T-helper 2 cell treated with Interferon-gamma antibody and Interleukin-4, amounts not matched to agents 5 μg/mL and 100 μg/mL, for 36 hours (primary cell): ENCODE measurements around the gene PDK3.
A peak's percentile ranks its signal among the peaks of the same experiment; 100 is the strongest.

Experiments
- DNase-seq: peaks from one replicate; pipeline ENCODE4 v3.0.0; 2021; ENCODE audit warnings: low spot score
- H3K27ac Mint-ChIP-seq: one replicate; pipeline ENCODE4 v1.8.0; 2021; ENCODE audit warnings: mild to moderate bottlenecking, mixed read lengths
- H3K27me3 Mint-ChIP-seq: one replicate; pipeline ENCODE4 v1.8.0; 2021; ENCODE audit warnings: low read depth, mixed read lengths
- H3K36me3 Mint-ChIP-seq: one replicate; pipeline ENCODE4 v1.8.0; 2021; ENCODE audit warnings: low read depth, mixed read lengths
- H3K4me1 Mint-ChIP-seq: one replicate; pipeline ENCODE4 v1.8.0; 2021; ENCODE audit warnings: low read depth, mixed read lengths
- H3K4me3 Mint-ChIP-seq: one replicate; pipeline ENCODE4 v1.8.0; 2022; ENCODE audit warnings: mild to moderate bottlenecking, moderate library complexity, mixed read lengths
- H3K9me3 Mint-ChIP-seq: one replicate; pipeline ENCODE4 v1.8.0; 2021; ENCODE audit warnings: mixed read lengths

Gene PDK3

DNA sequence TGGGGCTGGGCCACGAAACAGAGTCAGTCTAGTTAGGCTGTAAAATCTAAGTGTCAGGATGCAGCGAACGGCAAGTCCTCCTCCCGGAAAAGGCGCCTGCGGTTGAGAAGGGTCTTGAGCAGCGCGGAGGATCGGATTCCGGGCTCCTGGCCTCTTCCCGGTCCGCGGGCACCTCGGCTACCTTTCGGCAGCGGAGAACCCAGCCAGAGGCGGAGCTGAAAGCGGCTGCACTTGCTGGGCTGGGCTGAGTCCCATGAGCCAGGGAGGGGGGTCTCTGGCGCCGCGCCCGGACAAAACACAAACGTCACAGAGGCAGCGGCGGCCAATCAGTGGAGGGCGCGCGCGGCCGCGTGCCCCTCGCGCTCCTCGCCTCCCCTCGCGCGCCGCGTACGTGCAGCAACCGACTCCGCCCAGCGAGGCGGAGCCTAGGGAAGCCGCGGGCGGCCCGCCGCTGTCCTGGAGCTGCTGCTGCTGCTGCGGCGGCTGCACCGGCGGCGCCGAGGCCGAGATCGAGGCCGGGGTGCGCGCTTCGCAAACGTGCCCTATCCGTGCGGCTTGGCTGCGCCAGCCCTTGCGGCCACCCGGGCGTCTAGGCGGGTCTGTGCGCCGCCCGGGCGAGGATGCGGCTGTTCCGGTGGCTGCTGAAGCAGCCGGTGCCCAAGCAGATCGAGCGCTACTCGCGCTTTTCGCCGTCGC lies at the start of gene PDK3:
Gene PDK3, plus strand, starts transcription at position 451 of the 696 bp plus-strand sequence. Its CDS starts 170 bp downstream, at position 621.
- Mint-ChIP-seq H3K27me3 (no peaks in the 10 kb centered on the region), H3K36me3 (peaks cover 4% of the 10 kb centered on the region), H3K4me1 (peaks cover 24% of the 10 kb centered on the region), H3K4me3 (peak within 1 kb of the TSS; percentile 84), H3K27ac (peak within 1 kb of the TSS; percentile 85), H3K9me3 (no peaks in the 10 kb centered on the region)
- DNase-seq = peak; percentile 82

- Mint-ChIP-seq H3K4me3 (no peak overlapping the region), H3K27ac (no peak overlapping the region), H3K27me3 (no peaks in the 10 kb centered on the region), H3K36me3 (no peaks in the 10 kb centered on the region), H3K9me3 (no peaks in the 10 kb centered on the region), H3K4me1 (no peaks in the 10 kb centered on the region)
- no peak for DNase-seq
Measured at GRCh38 chrX:24415921-24416320, 49.2 kb upstream of the PDK3 start.

- Mint-ChIP-seq H3K27ac (no peak overlapping the region), H3K4me3 (no peak overlapping the region), H3K27me3 (peaks cover 1% of the 10 kb centered on the region), H3K9me3 (no peaks in the 10 kb centered on the region), H3K4me1 (no peaks in the 10 kb centered on the region), H3K36me3 (no peaks in the 10 kb centered on the region)
- DNase-seq = no peak
Measured at GRCh38 chrX:24423960-24424359, 41.1 kb upstream of the PDK3 start.

DNA sequence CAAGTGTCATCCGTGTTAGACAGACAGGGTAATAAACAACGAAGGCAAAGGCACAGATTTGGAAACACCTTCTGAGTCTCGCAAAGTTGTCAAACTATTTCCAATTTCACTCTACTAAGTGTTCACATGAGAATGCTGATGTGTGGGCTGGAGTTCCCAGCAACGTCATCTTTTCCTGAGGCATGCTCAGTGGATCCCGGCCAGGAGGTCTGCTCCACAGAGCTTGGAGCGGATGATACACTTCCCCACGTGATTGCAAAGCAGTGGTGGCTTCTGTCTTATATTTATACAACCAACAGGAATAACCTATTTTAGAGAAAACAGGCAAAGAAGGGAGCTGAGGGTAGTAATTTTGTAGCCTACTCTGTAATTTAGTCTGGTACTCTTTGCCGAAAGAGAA lies 40.1 kb upstream of the PDK3 start:
- H3K36me3 Mint-ChIP-seq = no peaks in the 10 kb centered on the region
- no peak overlapping the region for H3K4me3 Mint-ChIP-seq
- peaks cover 1% of the 10 kb centered on the region for H3K27me3 Mint-ChIP-seq
- H3K27ac Mint-ChIP-seq = no peak overlapping the region
- no peaks in the 10 kb centered on the region for H3K4me1 Mint-ChIP-seq
- H3K9me3 Mint-ChIP-seq = no peaks in the 10 kb centered on the region
- no peak for DNase-seq

DNA sequence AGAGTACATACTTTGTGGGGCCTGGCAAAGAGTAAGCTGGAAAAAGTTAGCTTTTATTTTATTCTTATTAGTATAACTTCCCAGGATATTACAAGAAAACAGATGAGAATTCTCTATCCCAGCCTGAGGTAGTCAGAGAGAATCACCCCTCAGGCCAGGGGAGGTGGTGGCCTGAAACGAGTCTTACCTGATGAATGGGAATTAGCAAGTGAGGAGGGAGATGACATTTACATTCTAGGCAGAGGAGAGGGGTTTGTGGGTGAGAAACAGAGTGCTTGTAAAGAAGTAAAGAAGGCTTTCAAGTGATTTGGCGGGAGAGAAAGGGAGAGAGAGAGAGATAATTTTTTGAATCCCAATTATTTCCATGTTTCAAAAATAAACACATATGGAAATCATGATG lies 39.3 kb upstream of the PDK3 start:
- H3K27me3 Mint-ChIP-seq = peaks cover 1% of the 10 kb centered on the region
- no peaks in the 10 kb centered on the region for H3K36me3 Mint-ChIP-seq
- H3K27ac Mint-ChIP-seq = no peak overlapping the region
- H3K9me3 Mint-ChIP-seq = no peaks in the 10 kb centered on the region
- H3K4me1 Mint-ChIP-seq = no peaks in the 10 kb centered on the region
- H3K4me3 Mint-ChIP-seq = no peak overlapping the region
- DNase-seq = no peak

DNA sequence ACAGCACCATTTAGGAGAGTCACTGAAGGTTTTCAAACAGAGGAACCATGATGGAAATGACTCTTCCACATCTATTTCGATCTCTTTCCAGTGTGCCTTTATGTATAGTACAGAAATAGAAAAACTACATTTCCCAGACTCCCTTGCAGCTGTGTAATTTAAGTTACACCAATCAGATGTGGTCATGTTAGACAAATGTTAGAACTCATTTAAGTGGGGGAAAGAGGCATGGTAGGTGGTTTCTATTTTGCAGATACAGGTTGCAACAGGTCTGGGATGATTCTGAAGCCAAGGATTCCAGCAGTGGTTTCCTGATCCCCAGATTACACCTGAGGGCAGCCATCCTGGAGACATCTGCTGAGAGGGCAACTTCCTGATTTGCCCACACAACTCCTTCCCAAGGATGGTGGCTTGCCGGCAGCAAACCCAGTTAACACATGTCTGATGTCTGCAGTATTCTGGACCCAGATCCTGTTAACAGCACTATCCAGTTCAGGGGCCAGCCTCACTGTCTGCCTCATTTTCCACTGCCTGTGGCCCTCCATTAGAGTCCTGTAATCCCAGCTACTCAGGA lies 38.7 kb upstream of the PDK3 start:
- Mint-ChIP-seq H3K27ac (no peak overlapping the region), H3K36me3 (no peaks in the 10 kb centered on the region), H3K27me3 (peaks cover 1% of the 10 kb centered on the region), H3K4me3 (no peak overlapping the region), H3K4me1 (no peaks in the 10 kb centered on the region), H3K9me3 (no peaks in the 10 kb centered on the region)
- DNase-seq = no peak

- DNase-seq = no peak
- H3K36me3 Mint-ChIP-seq = no peaks in the 10 kb centered on the region
- H3K27ac Mint-ChIP-seq = no peak overlapping the region
- H3K4me1 Mint-ChIP-seq = no peaks in the 10 kb centered on the region
- H3K9me3 Mint-ChIP-seq = no peaks in the 10 kb centered on the region
- H3K27me3 Mint-ChIP-seq = peaks cover 7% of the 10 kb centered on the region
- no peak overlapping the region for H3K4me3 Mint-ChIP-seq
Measured at GRCh38 chrX:24426921-24427746, 38.0 kb upstream of the PDK3 start.

- H3K27ac Mint-ChIP-seq = no peak overlapping the region
- H3K4me3 Mint-ChIP-seq = no peak overlapping the region
- DNase-seq = no peak
- H3K4me1 Mint-ChIP-seq = no peaks in the 10 kb centered on the region
- peaks cover 6% of the 10 kb centered on the region for H3K27me3 Mint-ChIP-seq
- H3K36me3 Mint-ChIP-seq = no peaks in the 10 kb centered on the region
- H3K9me3 Mint-ChIP-seq = no peaks in the 10 kb centered on the region
Measured at GRCh38 chrX:24427747-24428019, 37.4 kb upstream of the PDK3 start.

DNA sequence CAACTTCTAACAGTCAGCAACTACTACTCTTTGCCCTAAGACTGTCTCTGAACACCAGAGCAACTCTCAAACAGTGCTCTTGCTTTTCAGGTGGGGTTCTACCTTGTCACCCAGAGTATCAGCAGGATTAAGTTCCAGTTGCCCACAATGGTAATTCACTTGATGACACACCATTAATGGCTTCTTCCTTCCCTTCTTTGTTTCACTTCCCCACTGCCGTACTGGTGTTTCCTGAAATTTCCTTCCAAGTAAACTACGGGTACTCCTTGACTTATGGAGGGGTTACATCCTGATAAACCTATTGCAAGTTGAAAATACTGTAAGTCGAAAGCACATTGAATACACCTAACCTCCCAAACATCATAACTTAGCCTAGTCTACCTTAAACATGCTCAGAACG lies 36.6 kb upstream of the PDK3 start:
- Mint-ChIP-seq H3K27me3 (peaks cover 6% of the 10 kb centered on the region), H3K4me1 (no peaks in the 10 kb centered on the region), H3K36me3 (no peaks in the 10 kb centered on the region), H3K27ac (no peak overlapping the region), H3K9me3 (no peaks in the 10 kb centered on the region), H3K4me3 (no peak overlapping the region)
- no peak for DNase-seq

DNA sequence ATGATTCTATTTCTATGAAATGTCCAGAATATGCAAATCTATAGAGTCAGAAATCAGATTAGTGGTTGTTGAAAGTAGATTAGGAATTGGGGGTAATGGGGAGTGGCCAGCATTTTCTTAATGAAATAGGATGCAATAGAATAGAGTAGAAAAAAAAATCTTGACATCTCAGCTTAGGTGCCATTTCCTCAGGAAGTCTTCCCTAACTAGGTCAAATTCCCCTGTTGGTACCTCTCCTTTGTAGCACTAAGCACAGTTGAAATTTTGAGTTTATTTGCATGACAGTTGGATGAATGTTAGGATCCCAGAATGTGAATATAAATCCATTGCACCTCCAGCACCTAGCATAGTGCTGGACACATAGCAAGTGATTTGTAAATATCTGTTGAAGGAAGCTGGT lies 30.0 kb upstream of the PDK3 start:
- Mint-ChIP-seq H3K27me3 (peaks cover 11% of the 10 kb centered on the region), H3K27ac (no peak overlapping the region), H3K4me1 (no peaks in the 10 kb centered on the region), H3K9me3 (no peaks in the 10 kb centered on the region), H3K36me3 (no peaks in the 10 kb centered on the region), H3K4me3 (no peak overlapping the region)
- DNase-seq = no peak

- Mint-ChIP-seq H3K4me3 (no peak overlapping the region), H3K27me3 (peaks cover 3% of the 10 kb centered on the region), H3K9me3 (no peaks in the 10 kb centered on the region), H3K27ac (no peak overlapping the region), H3K36me3 (no peaks in the 10 kb centered on the region), H3K4me1 (no peaks in the 10 kb centered on the region)
- no peak for DNase-seq
Measured at GRCh38 chrX:24443918-24444317, 21.2 kb upstream of the PDK3 start.

DNA sequence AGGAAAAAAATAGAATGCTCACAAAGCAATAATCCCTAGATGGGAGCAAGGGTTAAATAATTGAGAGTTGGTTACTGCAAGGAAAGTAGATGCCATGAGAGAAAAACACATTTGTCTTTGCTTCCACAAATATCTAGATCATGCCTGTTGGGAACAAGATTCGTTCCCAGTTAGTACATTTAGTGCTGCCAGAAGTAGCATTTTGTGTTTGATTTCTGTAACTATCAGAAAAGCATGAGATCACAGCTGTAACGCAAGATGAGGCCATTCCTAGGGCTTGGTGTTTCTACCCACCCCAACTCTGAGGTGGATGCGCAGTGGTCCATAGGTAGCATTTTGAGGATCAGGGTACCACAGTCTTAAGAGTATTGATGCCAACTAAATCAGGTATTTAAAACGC lies 20.4 kb upstream of the PDK3 start:
- DNase-seq = no peak
- Mint-ChIP-seq H3K27ac (no peak overlapping the region), H3K36me3 (no peaks in the 10 kb centered on the region), H3K9me3 (no peaks in the 10 kb centered on the region), H3K4me3 (no peak overlapping the region), H3K27me3 (peaks cover 3% of the 10 kb centered on the region), H3K4me1 (no peaks in the 10 kb centered on the region)

DNA sequence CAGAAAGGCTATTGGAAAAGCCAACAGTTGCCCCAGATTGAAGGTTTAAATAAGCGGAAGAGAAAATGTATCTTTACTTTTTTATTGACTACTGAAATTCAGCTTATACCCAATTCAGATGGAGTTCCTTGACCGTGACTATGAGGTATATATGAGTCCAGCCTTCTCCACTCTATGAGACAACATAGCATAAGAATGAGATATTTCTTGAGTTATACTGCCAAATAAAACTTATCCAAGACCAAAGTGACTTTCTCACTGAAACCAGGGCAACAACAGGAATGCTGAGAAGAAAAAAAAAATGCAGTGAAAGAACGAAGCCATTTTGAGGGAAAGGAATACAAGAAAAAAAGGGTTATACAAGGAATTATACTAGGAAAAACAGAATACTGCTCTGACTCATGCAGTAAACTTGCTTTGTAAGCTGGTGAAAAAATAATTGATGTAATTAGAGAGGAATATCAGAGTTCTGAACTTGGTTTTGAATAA lies 16.3 kb upstream of the PDK3 start:
- Mint-ChIP-seq H3K9me3 (no peaks in the 10 kb centered on the region), H3K27me3 (peaks cover 6% of the 10 kb centered on the region), H3K36me3 (no peaks in the 10 kb centered on the region), H3K4me3 (no peak overlapping the region), H3K27ac (no peak overlapping the region), H3K4me1 (no peaks in the 10 kb centered on the region)
- DNase-seq = no peak

- peaks cover 4% of the 10 kb centered on the region for H3K36me3 Mint-ChIP-seq
- H3K4me3 Mint-ChIP-seq = no peak overlapping the region
- peaks cover 9% of the 10 kb centered on the region for H3K27me3 Mint-ChIP-seq
- no peaks in the 10 kb centered on the region for H3K9me3 Mint-ChIP-seq
- peaks cover 18% of the 10 kb centered on the region for H3K4me1 Mint-ChIP-seq
- DNase-seq = no peak
- no peak overlapping the region for H3K27ac Mint-ChIP-seq
Measured at GRCh38 chrX:24463077-24463476, 2.0 kb upstream of the PDK3 start.
